ENCODE data around the gene L1CAM. TPM values are rescaled to one million over a fixed set of nuclear protein-coding genes. Genes with fewer than 3 reads are reported as not detected.

The L1CAM gene, protein sequence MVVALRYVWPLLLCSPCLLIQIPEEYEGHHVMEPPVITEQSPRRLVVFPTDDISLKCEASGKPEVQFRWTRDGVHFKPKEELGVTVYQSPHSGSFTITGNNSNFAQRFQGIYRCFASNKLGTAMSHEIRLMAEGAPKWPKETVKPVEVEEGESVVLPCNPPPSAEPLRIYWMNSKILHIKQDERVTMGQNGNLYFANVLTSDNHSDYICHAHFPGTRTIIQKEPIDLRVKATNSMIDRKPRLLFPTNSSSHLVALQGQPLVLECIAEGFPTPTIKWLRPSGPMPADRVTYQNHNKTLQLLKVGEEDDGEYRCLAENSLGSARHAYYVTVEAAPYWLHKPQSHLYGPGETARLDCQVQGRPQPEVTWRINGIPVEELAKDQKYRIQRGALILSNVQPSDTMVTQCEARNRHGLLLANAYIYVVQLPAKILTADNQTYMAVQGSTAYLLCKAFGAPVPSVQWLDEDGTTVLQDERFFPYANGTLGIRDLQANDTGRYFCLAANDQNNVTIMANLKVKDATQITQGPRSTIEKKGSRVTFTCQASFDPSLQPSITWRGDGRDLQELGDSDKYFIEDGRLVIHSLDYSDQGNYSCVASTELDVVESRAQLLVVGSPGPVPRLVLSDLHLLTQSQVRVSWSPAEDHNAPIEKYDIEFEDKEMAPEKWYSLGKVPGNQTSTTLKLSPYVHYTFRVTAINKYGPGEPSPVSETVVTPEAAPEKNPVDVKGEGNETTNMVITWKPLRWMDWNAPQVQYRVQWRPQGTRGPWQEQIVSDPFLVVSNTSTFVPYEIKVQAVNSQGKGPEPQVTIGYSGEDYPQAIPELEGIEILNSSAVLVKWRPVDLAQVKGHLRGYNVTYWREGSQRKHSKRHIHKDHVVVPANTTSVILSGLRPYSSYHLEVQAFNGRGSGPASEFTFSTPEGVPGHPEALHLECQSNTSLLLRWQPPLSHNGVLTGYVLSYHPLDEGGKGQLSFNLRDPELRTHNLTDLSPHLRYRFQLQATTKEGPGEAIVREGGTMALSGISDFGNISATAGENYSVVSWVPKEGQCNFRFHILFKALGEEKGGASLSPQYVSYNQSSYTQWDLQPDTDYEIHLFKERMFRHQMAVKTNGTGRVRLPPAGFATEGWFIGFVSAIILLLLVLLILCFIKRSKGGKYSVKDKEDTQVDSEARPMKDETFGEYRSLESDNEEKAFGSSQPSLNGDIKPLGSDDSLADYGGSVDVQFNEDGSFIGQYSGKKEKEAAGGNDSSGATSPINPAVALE
- total RNA-seq (2014; rRNA removed; shearing (Covaris generic)) (not detected in 2 replicates), total RNA-seq (2022) (not detected in 2 replicates), Bru-seq, nascent RNA (not detected), BruChase-seq, experiment 1, labeled RNA remaining after a 6-hour chase (percentile 17 among the genes with signal in this experiment), BruChase-seq, experiment 2, labeled RNA remaining after a 2-hour chase (percentile 13 among the genes with signal in this experiment)
- long read RNA-seq, partial matches to known transcripts = 0 of 1 reads
- long read RNA-seq, other reads (novel, unspliced or antisense) = 1 of 1 reads

GRCh38 chrX:153885968-153886903 is at the start of gene L1CAM:
Gene L1CAM, minus strand, starts transcription at chrX:153886173. Its CDS starts 10,337 bp downstream, at chrX:153875836.
- H4K20me1 ChIP-seq (ENCODE audit: insufficient read depth, low read length) = no peaks in the 10 kb centered on the region
- DNase-seq (ENCODE audit: low spot score) = no peak
- POLR2A ChIA-PET = no interaction called here
- intact Hi-C loops (cut with micrococcal nuclease; ENCODE audit: unreplicated experiment) = loop anchor here (10.0 kb wide), 1 partner anchor 61 kb away; no protein-coding TSS in a partner anchor
- no peak within 1 kb of the TSS for H2AFZ ChIP-seq (ENCODE audit: low read length)
- no peaks in the 10 kb centered on the region for H3K79me2 ChIP-seq (ENCODE audit: insufficient read depth, low read depth, low read length)
- no peaks in the 10 kb centered on the region for H3K9me2 ChIP-seq (ENCODE audit: insufficient read depth, low read length)
- no peak for TF ChIP-seq CTCF (conservative IDR thresholded peaks at IDR 0.05; ENCODE audit: low read length)
- no peak for TF ChIP-seq EZH2phosphoT487 (IDR thresholded peaks at IDR 0.05; ENCODE audit: borderline replicate concordance, low read depth, low read length)
- no peak within 1 kb of the TSS for H3K4me3 ChIP-seq (ENCODE audit: low read depth, low read length, poor library complexity, severe bottlenecking)
- no peak within 1 kb of the TSS for H3K4me2 ChIP-seq (ENCODE audit: low read length)
- no peaks in the 10 kb centered on the region for H3K36me3 ChIP-seq (ENCODE audit: insufficient read depth, low read length)
- CTCF ChIA-PET (ENCODE audit: unreplicated experiment) = no interaction called here
- no peak within 1 kb of the TSS for H3K27ac ChIP-seq (ENCODE audit: low read depth, low read length, poor library complexity, severe bottlenecking)
- H3K9me3 ChIP-seq (ENCODE audit: low read length) = no peaks in the 10 kb centered on the region
- no TSS peak for BruUV-seq (replicated peaks)
- H3K4me1 ChIP-seq (ENCODE audit: insufficient read depth, low read length, poor library complexity, severe bottlenecking) = no peaks in the 10 kb centered on the region

- Histone ChIP-seq H3K9me3 (ENCODE audit: low read length) (no peaks in the 10 kb centered on the region), H3K79me2 (ENCODE audit: insufficient read depth, low read depth, low read length) (peaks cover 5% of the 10 kb centered on the region; the same call in 1 of the 2 replicates), H3K36me3 (ENCODE audit: insufficient read depth, low read length) (peaks cover 18% of the 10 kb centered on the region), H3K4me2 (ENCODE audit: low read length) (peak overlapping the region; percentile 88), H3K27ac (ENCODE audit: low read depth, low read length, poor library complexity, severe bottlenecking) (peak overlapping the region; percentile 65), H2AFZ (ENCODE audit: low read length) (peak overlapping the region; percentile 51), H3K4me1 (ENCODE audit: insufficient read depth, low read length, poor library complexity, severe bottlenecking) (peaks cover 10% of the 10 kb centered on the region), H3K9me2 (ENCODE audit: insufficient read depth, low read length) (no peaks in the 10 kb centered on the region), H3K4me3 (ENCODE audit: low read depth, low read length, poor library complexity, severe bottlenecking) (peak overlapping the region; percentile 87), H4K20me1 (ENCODE audit: insufficient read depth, low read length) (no peaks in the 10 kb centered on the region)
- TF ChIP-seq CTCF (conservative IDR thresholded peaks at IDR 0.05; ENCODE audit: low read length) = no peak
- TF ChIP-seq EZH2phosphoT487 (IDR thresholded peaks at IDR 0.05; ENCODE audit: borderline replicate concordance, low read depth, low read length) = no peak
- no peak for DNase-seq (ENCODE audit: low spot score)
- no TSS peak for BruUV-seq (replicated peaks)
- intact Hi-C loops (cut with micrococcal nuclease; ENCODE audit: unreplicated experiment) = no loop called here
- POLR2A ChIA-PET = interaction anchor here (2.6 kb wide), 1 partner anchor 10 kb away, joined by 13 read pairs; no protein-coding TSS in a partner anchor
- CTCF ChIA-PET (ENCODE audit: unreplicated experiment) = no interaction called here
These were observed 49.4 kb upstream of the L1CAM start for GRCh38 chrX:153935326-153935851.
